ENCODE results near the gene SSRP1. TPM values are rescaled to one million over a fixed set of nuclear protein-coding genes. Genes with fewer than 3 reads are reported as not detected.
A peak's percentile ranks its signal among the peaks of the same experiment; 100 is the strongest.

Gene SSRP1
- total RNA-seq, 1 donor from 2014 or later: 99.4 TPM

DNA sequence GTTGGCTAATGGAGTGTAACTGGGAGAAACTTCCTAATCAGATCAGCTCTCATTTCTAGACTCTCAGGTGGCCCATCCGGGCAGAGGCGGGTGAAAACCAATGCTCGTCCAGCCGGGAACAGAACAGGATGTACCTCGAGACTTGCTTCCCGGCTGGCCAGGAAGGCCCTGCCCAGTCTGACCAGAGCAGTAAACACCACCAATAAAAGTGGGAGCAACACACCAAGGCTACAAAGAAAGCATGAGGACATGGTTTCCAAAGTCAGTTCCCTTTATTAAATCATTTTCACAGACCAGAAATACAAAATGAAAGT is 10.0 kb downstream of the SSRP1 start:
- H3K36me3 Mint-ChIP-seq (ENCODE audit: unreplicated experiment): peaks cover 42% of the 10 kb centered on the region
- H3K4me1 Mint-ChIP-seq (ENCODE audit: unreplicated experiment): peaks cover 52% of the 10 kb centered on the region
- H3K27ac Mint-ChIP-seq (ENCODE audit: unreplicated experiment): peak overlapping the region; percentile 100
- H3K4me3 Mint-ChIP-seq (ENCODE audit: unreplicated experiment): peak overlapping the region; percentile 85
- no peaks in the 10 kb centered on the region for H3K27me3 Mint-ChIP-seq (ENCODE audit: unreplicated experiment)
- DNase-seq (ENCODE audit: extremely low spot score, unreplicated experiment): no peak
- TF ChIP-seq, protein P1, sequence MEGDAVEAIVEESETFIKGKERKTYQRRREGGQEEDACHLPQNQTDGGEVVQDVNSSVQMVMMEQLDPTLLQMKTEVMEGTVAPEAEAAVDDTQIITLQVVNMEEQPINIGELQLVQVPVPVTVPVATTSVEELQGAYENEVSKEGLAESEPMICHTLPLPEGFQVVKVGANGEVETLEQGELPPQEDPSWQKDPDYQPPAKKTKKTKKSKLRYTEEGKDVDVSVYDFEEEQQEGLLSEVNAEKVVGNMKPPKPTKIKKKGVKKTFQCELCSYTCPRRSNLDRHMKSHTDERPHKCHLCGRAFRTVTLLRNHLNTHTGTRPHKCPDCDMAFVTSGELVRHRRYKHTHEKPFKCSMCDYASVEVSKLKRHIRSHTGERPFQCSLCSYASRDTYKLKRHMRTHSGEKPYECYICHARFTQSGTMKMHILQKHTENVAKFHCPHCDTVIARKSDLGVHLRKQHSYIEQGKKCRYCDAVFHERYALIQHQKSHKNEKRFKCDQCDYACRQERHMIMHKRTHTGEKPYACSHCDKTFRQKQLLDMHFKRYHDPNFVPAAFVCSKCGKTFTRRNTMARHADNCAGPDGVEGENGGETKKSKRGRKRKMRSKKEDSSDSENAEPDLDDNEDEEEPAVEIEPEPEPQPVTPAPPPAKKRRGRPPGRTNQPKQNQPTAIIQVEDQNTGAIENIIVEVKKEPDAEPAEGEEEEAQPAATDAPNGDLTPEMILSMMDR (IDR thresholded peaks at IDR 0.05): no peak
- H3K9me3 Mint-ChIP-seq (ENCODE audit: unreplicated experiment): no peaks in the 10 kb centered on the region

DNA sequence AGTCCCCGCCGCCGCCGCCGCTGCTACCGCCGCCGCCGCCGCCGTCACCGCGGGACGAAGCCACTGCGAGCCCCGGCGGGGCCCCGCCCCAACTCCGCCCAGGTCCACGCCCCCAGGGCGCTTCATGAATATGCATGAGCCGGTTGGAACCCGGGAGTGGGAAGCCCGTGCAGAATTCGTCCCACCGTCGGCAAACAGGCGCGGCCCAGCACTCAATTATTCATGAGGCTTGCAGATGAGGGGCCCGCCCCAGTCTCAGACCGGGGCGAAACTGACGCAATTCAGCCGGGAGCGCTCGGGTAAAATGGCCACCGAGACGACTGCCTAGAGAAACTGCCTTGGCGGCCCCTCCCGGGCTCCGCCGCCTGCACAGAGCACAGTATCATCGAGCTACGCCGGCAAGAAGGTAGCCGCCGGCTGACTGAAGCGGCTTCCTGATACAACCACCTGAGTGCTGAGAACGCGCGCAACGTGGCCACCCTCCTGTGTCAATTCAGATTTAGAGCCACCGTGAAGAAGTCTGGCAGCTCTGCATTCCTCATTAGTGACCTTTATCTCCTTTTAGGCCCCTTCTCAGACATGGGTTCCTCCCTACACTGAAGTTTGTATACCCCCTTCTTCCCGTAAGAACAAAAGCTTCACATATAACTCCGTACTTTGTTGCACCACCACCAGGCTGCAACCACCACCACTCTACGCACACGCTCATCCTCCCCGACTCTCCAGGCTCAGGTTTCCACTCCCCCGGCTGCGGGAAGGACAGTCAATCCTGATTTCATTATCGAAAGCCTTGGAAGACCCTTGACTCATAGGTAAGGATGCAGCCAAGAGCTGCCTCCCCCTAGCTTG is 10.6 kb downstream of the SSRP1 start, which contains the start of gene TNKS1BP1:
TSS of gene TNKS1BP1 (minus strand) at position 67 of the 849 bp plus-strand sequence. CDS start 3,067 bp downstream, outside the sequence.
- Mint-ChIP-seq H3K9me3 (ENCODE audit: unreplicated experiment) (no peaks in the 10 kb centered on the region), H3K4me3 (ENCODE audit: unreplicated experiment) (peak within 1 kb of the TSS; percentile 90), H3K4me1 (ENCODE audit: unreplicated experiment) (peaks cover 52% of the 10 kb centered on the region), H3K27me3 (ENCODE audit: unreplicated experiment) (no peaks in the 10 kb centered on the region), H3K27ac (ENCODE audit: unreplicated experiment) (peak within 1 kb of the TSS; percentile 100), H3K36me3 (ENCODE audit: unreplicated experiment) (peaks cover 37% of the 10 kb centered on the region)
- DNase-seq (ENCODE audit: extremely low spot score, unreplicated experiment): peak; percentile 99
- TF ChIP-seq, protein P1 (IDR thresholded peaks at IDR 0.05): no peak

DNA sequence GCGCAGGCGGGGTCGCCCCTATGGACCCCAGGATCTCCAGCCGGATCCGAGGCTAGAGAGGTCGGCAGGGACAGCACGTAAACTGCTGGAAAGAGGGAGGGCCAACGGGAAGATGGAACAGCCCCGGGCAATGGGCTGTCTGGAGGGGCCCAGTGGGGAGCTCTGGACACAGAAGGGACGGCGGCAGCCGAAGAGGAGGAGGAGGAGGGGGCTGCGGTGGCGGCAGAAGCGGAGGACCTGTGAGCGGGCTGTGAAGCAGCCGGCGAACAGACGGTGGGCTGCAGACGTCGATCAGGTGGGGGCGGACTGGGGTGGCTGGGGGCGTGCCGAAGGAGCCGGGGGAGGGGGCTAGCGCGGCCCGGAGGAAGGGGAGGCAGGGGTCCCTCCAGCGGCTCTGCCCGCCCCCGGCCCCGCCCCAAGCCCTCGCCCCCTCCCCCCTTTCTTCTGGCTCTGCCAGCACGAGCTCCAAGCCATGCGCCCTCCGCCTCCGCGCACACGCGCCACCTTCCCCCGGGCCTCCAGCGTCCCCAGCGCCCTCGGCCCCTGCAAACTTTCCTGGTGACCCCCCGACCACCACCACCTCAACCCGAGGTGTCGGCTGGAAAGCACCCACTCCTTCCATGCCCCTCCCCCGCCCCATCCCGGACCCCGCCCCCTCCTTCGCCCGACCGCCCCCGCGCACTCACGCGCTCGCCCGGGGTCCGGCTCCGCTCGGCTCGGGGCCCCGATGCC is 11.4 kb downstream of the SSRP1 start:
- Mint-ChIP-seq H3K9me3 (ENCODE audit: unreplicated experiment) (no peaks in the 10 kb centered on the region), H3K27ac (ENCODE audit: unreplicated experiment) (peak overlapping the region; percentile 99), H3K36me3 (ENCODE audit: unreplicated experiment) (peaks cover 32% of the 10 kb centered on the region), H3K4me1 (ENCODE audit: unreplicated experiment) (peaks cover 52% of the 10 kb centered on the region), H3K4me3 (ENCODE audit: unreplicated experiment) (peak overlapping the region; percentile 90), H3K27me3 (ENCODE audit: unreplicated experiment) (no peaks in the 10 kb centered on the region)
- peak; percentile 89 for DNase-seq (ENCODE audit: extremely low spot score, unreplicated experiment)
- TF ChIP-seq, protein P1 (IDR thresholded peaks at IDR 0.05): no peak

DNA sequence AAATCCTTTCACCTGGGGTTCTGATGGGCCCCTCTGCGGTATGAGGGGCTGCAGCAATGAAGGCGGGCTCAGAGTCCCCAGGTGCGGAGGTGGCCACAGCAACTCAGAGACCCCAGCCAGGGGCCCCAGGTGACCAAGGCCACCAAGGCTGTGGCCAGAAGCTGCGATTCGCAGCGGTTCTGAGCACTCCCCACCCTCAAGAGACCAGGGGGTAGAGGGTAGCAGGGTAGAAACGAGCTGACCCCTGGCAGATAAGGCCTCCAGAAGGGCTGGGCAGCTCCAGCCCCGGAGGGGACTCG is 11.9 kb downstream of the SSRP1 start:
- Mint-ChIP-seq H3K4me1 (ENCODE audit: unreplicated experiment) (peaks cover 56% of the 10 kb centered on the region), H3K36me3 (ENCODE audit: unreplicated experiment) (peaks cover 36% of the 10 kb centered on the region), H3K27me3 (ENCODE audit: unreplicated experiment) (no peaks in the 10 kb centered on the region), H3K4me3 (ENCODE audit: unreplicated experiment) (peak overlapping the region; percentile 90), H3K9me3 (ENCODE audit: unreplicated experiment) (no peaks in the 10 kb centered on the region), H3K27ac (ENCODE audit: unreplicated experiment) (peak overlapping the region; percentile 99)
- TF ChIP-seq, protein P1 (IDR thresholded peaks at IDR 0.05): no peak
- no peak for DNase-seq (ENCODE audit: extremely low spot score, unreplicated experiment)

Data from osteocyte (in vitro differentiated cells).